SK-N-SH treated with all-trans-retinoic acid at 6 μM for 48 hours (cell line): ENCODE data around the gene AMN.

ENCODE experiments used
- ATAC-seq: fragments of 200-7000 bp; cut with Tn5 transposase; 3 replicates; pipeline ENCODE4 v1.9.1; 2020; ENCODE audit warnings: mild to moderate bottlenecking, moderate library complexity
- ARNTL ChIP-seq: fragments of 450-650 bp; formaldehyde crosslinking; IDR thresholded peaks from 2 replicates; pipeline ENCODE4 v1.5.0; 2020; ENCODE audit warnings: low read depth, mild to moderate bottlenecking, moderate library complexity, borderline replicate concordance
- CSDC2 ChIP-seq: fragments of 250-450 bp; sonication (Bioruptor Pico); IDR thresholded peaks from 2 replicates; pipeline ENCODE4 v1.5.0; 2020; ENCODE audit warnings: mild to moderate bottlenecking, moderate library complexity
- ESRRG ChIP-seq: fragments of 250-450 bp; sonication (Bioruptor Pico); IDR thresholded peaks from 2 replicates; pipeline ENCODE4 v1.6.1; 2021; ENCODE audit warnings: mild to moderate bottlenecking
- GLIS3 ChIP-seq: fragments of 250-450 bp; sonication (Bioruptor Pico); IDR thresholded peaks from 2 replicates; pipeline ENCODE4 v1.5.0; 2020; ENCODE audit warnings: mild to moderate bottlenecking, moderate library complexity
- OSR1 ChIP-seq: fragments of 250-450 bp; sonication (Bioruptor Pico); IDR thresholded peaks from 2 replicates; pipeline ENCODE4 v1.8.0; 2022; ENCODE audit warnings: moderate library complexity, mild to moderate bottlenecking, inconsistent platforms
- PATZ1 ChIP-seq: fragments of 250-450 bp; sonication (Bioruptor Pico); IDR thresholded peaks from 2 replicates; pipeline ENCODE4 v1.8.0; 2020; ENCODE audit warnings: mild to moderate bottlenecking, moderate library complexity, borderline replicate concordance
- PPARA ChIP-seq: fragments of 250-450 bp; sonication (Bioruptor Pico); IDR thresholded peaks from 2 replicates; pipeline ENCODE4 v1.5.0; 2020; ENCODE audit warnings: mild to moderate bottlenecking, borderline replicate concordance
- SNAI2 ChIP-seq: fragments of 250-450 bp; sonication (Bioruptor Pico); IDR thresholded peaks from 2 replicates; pipeline ENCODE4 v1.5.0; 2020; ENCODE audit warnings: mild to moderate bottlenecking, moderate library complexity
- TOX ChIP-seq: fragments of 250-450 bp; sonication (Bioruptor Pico); IDR thresholded peaks from 2 replicates; pipeline ENCODE4 v1.8.0; 2021; ENCODE audit warnings: mild to moderate bottlenecking, moderate library complexity, borderline replicate concordance
- TSHZ2 ChIP-seq: fragments of 250-450 bp; sonication (Bioruptor Pico); IDR thresholded peaks from 2 replicates; pipeline ENCODE4 v1.5.0; 2020; ENCODE audit warnings: mild to moderate bottlenecking, moderate library complexity
- ZC3H10 ChIP-seq: fragments of 250-450 bp; sonication (Bioruptor Pico); IDR thresholded peaks from 2 replicates; pipeline ENCODE4 v1.5.1; 2021; ENCODE audit warnings: mild to moderate bottlenecking, moderate library complexity
- ZFP3 ChIP-seq: fragments of 250-450 bp; sonication (Bioruptor Pico); IDR thresholded peaks from 2 replicates; pipeline ENCODE4 v1.5.0; 2020; ENCODE audit warnings: mild to moderate bottlenecking, moderate library complexity
- ZFP30 ChIP-seq: fragments of 450-650 bp; formaldehyde crosslinking; IDR thresholded peaks from 2 replicates; pipeline ENCODE4 v1.5.0; 2022; ENCODE audit warnings: mild to moderate bottlenecking, moderate library complexity
- ZNF565 ChIP-seq: fragments of 450-650 bp; formaldehyde crosslinking; conservative IDR thresholded peaks from 2 replicates; pipeline ENCODE4 v1.5.0; 2020; ENCODE audit warnings: low read depth, mild to moderate bottlenecking, moderate library complexity
- ZNF70 ChIP-seq: fragments of 450-650 bp; formaldehyde crosslinking; IDR thresholded peaks from 2 replicates; pipeline ENCODE4 v1.5.0; 2020; ENCODE audit warnings: mild to moderate bottlenecking, moderate library complexity
- ZNF8 ChIP-seq: fragments of 450-650 bp; formaldehyde crosslinking; IDR thresholded peaks from 2 replicates; pipeline ENCODE4 v1.5.0; 2020; ENCODE audit warnings: mild to moderate bottlenecking, moderate library complexity
- TF ChIP-seq, protein P1 (sequence below): fragments of 250-450 bp; sonication (Bioruptor Pico); IDR thresholded peaks from 2 replicates; pipeline ENCODE4 v1.8.0; 2021; ENCODE audit warnings: low read depth, mild to moderate bottlenecking, moderate library complexity, borderline replicate concordance
- TF ChIP-seq, protein P2 (sequence below): fragments of 250-450 bp; sonication (Bioruptor Pico); IDR thresholded peaks from 2 replicates; pipeline ENCODE4 v1.5.1; 2020; ENCODE audit warnings: low read depth, mild to moderate bottlenecking, moderate library complexity
- TF ChIP-seq, protein P3 (sequence below): fragments of 250-450 bp; sonication (Bioruptor Pico); IDR thresholded peaks from 2 replicates; pipeline ENCODE4 v1.5.1; 2021; ENCODE audit warnings: mild to moderate bottlenecking, moderate library complexity

The AMN gene

GRCh38 chr14:102965971-102966655, 43.6 kb downstream of the AMN start:
- TF ChIP-seq ARNTL, result no peak
- TF ChIP-seq CSDC2 (CRISPR knock-in tag), result no peak
- no peak for TF ChIP-seq ZNF8
- TF ChIP-seq TSHZ2 (CRISPR knock-in tag), result no peak
- TF ChIP-seq, protein P1, sequence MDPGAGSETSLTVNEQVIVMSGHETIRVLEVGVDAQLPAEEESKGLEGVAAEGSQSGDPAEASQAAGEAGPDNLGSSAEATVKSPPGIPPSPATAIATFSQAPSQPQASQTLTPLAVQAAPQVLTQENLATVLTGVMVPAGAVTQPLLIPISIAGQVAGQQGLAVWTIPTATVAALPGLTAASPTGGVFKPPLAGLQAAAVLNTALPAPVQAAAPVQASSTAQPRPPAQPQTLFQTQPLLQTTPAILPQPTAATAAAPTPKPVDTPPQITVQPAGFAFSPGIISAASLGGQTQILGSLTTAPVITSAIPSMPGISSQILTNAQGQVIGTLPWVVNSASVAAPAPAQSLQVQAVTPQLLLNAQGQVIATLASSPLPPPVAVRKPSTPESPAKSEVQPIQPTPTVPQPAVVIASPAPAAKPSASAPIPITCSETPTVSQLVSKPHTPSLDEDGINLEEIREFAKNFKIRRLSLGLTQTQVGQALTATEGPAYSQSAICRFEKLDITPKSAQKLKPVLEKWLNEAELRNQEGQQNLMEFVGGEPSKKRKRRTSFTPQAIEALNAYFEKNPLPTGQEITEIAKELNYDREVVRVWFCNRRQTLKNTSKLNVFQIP (CRISPR knock-in tag), result no peak
- no peak for TF ChIP-seq OSR1 (CRISPR knock-in tag)
- TF ChIP-seq, protein P2, sequence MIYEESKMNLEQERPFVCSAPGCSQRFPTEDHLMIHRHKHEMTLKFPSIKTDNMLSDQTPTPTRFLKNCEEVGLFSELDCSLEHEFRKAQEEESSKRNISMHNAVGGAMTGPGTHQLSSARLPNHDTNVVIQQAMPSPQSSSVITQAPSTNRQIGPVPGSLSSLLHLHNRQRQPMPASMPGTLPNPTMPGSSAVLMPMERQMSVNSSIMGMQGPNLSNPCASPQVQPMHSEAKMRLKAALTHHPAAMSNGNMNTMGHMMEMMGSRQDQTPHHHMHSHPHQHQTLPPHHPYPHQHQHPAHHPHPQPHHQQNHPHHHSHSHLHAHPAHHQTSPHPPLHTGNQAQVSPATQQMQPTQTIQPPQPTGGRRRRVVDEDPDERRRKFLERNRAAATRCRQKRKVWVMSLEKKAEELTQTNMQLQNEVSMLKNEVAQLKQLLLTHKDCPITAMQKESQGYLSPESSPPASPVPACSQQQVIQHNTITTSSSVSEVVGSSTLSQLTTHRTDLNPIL (CRISPR knock-in tag), result no peak
- no peak for TF ChIP-seq PATZ1 (CRISPR knock-in tag)
- TF ChIP-seq ZC3H10, result no peak
- no peak for TF ChIP-seq ZNF565 (CRISPR knock-in tag)
- no peak for TF ChIP-seq ZNF70 (CRISPR knock-in tag)
- no peak for TF ChIP-seq ESRRG
- no peak for TF ChIP-seq ZFP3 (CRISPR knock-in tag)
- TF ChIP-seq, protein P3, sequence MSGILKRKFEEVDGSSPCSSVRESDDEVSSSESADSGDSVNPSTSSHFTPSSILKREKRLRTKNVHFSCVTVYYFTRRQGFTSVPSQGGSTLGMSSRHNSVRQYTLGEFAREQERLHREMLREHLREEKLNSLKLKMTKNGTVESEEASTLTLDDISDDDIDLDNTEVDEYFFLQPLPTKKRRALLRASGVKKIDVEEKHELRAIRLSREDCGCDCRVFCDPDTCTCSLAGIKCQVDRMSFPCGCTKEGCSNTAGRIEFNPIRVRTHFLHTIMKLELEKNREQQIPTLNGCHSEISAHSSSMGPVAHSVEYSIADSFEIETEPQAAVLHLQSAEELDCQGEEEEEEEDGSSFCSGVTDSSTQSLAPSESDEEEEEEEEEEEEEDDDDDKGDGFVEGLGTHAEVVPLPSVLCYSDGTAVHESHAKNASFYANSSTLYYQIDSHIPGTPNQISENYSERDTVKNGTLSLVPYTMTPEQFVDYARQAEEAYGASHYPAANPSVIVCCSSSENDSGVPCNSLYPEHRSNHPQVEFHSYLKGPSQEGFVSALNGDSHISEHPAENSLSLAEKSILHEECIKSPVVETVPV, result no peak
- no peak for TF ChIP-seq PPARA (CRISPR knock-in tag)
- TF ChIP-seq GLIS3 (CRISPR knock-in tag), result no peak
- ATAC-seq, result no peak

GRCh38 chr14:102966681-102967505, 44.4 kb downstream of the AMN start:
- TF ChIP-seq, protein P1 (CRISPR knock-in tag), result no peak
- TF ChIP-seq ZNF565 (CRISPR knock-in tag) (no peak), TSHZ2 (CRISPR knock-in tag) (no peak), ZNF8 (no peak), SNAI2 (no peak), CSDC2 (CRISPR knock-in tag) (no peak), ARNTL (no peak), ZFP30 (CRISPR knock-in tag) (no peak), TOX (CRISPR knock-in tag) (no peak), GLIS3 (CRISPR knock-in tag) (no peak), PPARA (CRISPR knock-in tag) (no peak)
- TF ChIP-seq, protein P3, result no peak
- TF ChIP-seq, all 23 proteins: peak for 0
- no peak for ATAC-seq
